Astrocyte of the cerebellum (primary cell): ENCODE measurements around the gene ZNF212.

Experiments
- DNase-seq: peaks from one replicate; pipeline ENCODE4 v3.0.0-alpha.2; 2011; ENCODE audit warnings: low read depth
- H3K4me3 ChIP-seq: 2 replicates; pipeline ENCODE4 v1.5.1; 2011; ENCODE audit warnings: mild to moderate bottlenecking, low read depth, low read length, moderate library complexity
- CTCF ChIP-seq: IDR thresholded peaks from 2 replicates; pipeline ENCODE4 v1.5.1; 2012; ENCODE audit warnings: low read length, low read depth, moderate library complexity, mild to moderate bottlenecking; ENCODE audit errors: missing control alignments
- in situ Hi-C: cut with HindIII; loops from 2 replicates; pipeline ENCODE4 v1.10.0; 2017; ENCODE audit warnings: low sequenced_read_pairs

Gene ZNF212

DNA sequence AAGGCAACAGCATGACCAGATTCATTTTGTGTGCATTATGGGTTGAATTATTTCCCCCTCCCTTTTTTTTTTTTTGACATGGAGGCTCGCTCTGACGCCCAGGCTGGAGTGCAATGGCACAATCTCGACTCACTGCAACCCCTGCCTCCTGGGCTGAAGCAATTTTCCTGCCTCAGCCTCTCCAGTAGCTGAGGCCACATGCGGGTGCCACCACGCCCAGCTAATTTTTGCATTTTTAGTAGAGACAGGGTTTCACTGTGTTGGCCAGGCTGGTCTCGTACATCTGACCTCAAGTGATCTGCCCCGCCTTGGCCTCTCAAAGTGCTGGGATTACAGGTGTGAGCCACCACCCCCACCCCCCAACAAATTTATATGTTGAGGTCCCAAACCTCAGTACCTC, 64.6 kb downstream of the ZNF212 start:
- no peak overlapping the region for H3K4me3 ChIP-seq
- in situ Hi-C loops = no loop called here
- DNase-seq = no peak
- no peak for TF ChIP-seq CTCF
